HCT116 (cell line): ENCODE measurements around the gene SCG3. TPM values are rescaled to one million over a fixed set of nuclear protein-coding genes. Genes with fewer than 3 reads are reported as not detected.

Source experiments
- ATAC-seq: fragments of 200-7000 bp; cut with Tn5 transposase; 2 replicates; pipeline ENCODE4 v1.9.1; 2020; ENCODE audit warnings: mild to moderate bottlenecking, moderate library complexity
- BruUV-seq: library from RNA; stranded (reverse); fragments of 400-500 nt; replicated peaks from 2 replicates; lab custom pipeline; 2021; lab: Mats Ljungman, UMichigan
- CTCF ChIA-PET: fragments of 300-600 bp; sonication (Branson Sonifier 250); formaldehyde crosslinking; loops from one replicate; lab custom pipeline; 2021; ENCODE audit warnings: antibody characterized with exemption; lab: Charles Lee
- POLR2A ChIA-PET: fragments of 300-600, 350-600 bp; sonication (Branson Sonifier 250); formaldehyde crosslinking; loops from one replicate; lab custom pipeline; 2021; ENCODE audit warnings: antibody characterized with exemption; lab: Charles Lee
- RAD21 ChIA-PET, 2 experiments: fragments of 300-600 bp; sonication (Branson Sonifier 250); formaldehyde crosslinking; loops; one replicate each; lab custom pipeline; 2023; ENCODE audit warnings: low total read pairs in 2 of 2; ENCODE audit not compliant: uncharacterized antibody in 2 of 2, unreplicated experiment in 2 of 2, low non-redundant PET in 1 of 2; lab: Charles Lee
- DNase-seq: peaks from one replicate; pipeline ENCODE4 v3.0.0-alpha.2; 2010; ENCODE audit warnings: low read depth, low spot score
- H2AFZ ChIP-seq: fragments of 200-600 bp; shearing (Covaris generic), sonication (generic); 2 replicates; pipeline ENCODE4 v1.6.1; 2017; ENCODE audit warnings: low read depth, mixed run types, mixed read lengths, antibody characterized with exemption, low read length; ENCODE audit not compliant: poor library complexity, severe bottlenecking
- H3K27ac ChIP-seq: 2 replicates; pipeline ENCODE4 v1.5.1; 2012; ENCODE audit warnings: low read depth, low read length
- H3K27me3 ChIP-seq: fragments of 200-600 bp; sonication (generic); 2 replicates; pipeline ENCODE4 v1.6.1; 2016; ENCODE audit warnings: mixed run types, low read length, mixed read lengths; ENCODE audit not compliant: insufficient read depth
- H3K36me3 ChIP-seq, 2 experiments: fragments of 200-500 bp in 1 of 2; fragments of 200-600 bp in 1 of 2; sonication (Bioruptor generic) in 1 of 2; sonication (generic) in 1 of 2; 2 replicates each; pipeline versions ENCODE4 v1.5.1 to v1.6.1; 2014 to 2016; ENCODE audit warnings: low read length in 2 of 2, inconsistent platforms in 1 of 2, mixed read lengths in 1 of 2, mixed run types in 1 of 2; ENCODE audit not compliant: insufficient read depth in 2 of 2, control insufficient read depth in 1 of 2
- H3K4me1 ChIP-seq, 2 experiments: fragments of 200-600 bp in 1 of 2; sonication (generic) in 1 of 2; 2 replicates each; pipeline versions ENCODE4 v1.5.1 to v1.6.1; 2012 to 2017; ENCODE audit warnings: low read length in 2 of 2, inconsistent platforms in 1 of 2, mild to moderate bottlenecking in 1 of 2, mixed read lengths in 1 of 2, mixed run types in 1 of 2, moderate library complexity in 1 of 2; ENCODE audit not compliant: insufficient read depth in 2 of 2, control insufficient read depth in 1 of 2
- H3K4me2 ChIP-seq: fragments of 200-600 bp; sonication (generic); 2 replicates; pipeline ENCODE4 v1.6.1; 2017; ENCODE audit warnings: mixed run types, low read length, mixed read lengths
- H3K4me3 ChIP-seq, 2 experiments: fragments of 200-600 bp in 1 of 2; sonication (generic) in 1 of 2; replicated peaks in 1 of 2; 2 replicates each; pipeline ENCODE4 v1.5.1; 2011 to 2016; ENCODE audit warnings: low read length in 2 of 2, control low read depth in 1 of 2, low read depth in 1 of 2, mild to moderate bottlenecking in 1 of 2, mixed read lengths in 1 of 2, mixed run types in 1 of 2
- H3K79me2 ChIP-seq: fragments of 200-600 bp; sonication (generic); 2 replicates; pipeline ENCODE4 v1.6.1; 2017; ENCODE audit warnings: mild to moderate bottlenecking, mixed run types, low read length, moderate library complexity, mixed read lengths; ENCODE audit not compliant: insufficient read depth
- H3K9ac ChIP-seq: fragments of 200-600 bp; sonication (generic); 2 replicates; pipeline ENCODE4 v1.6.1; 2016; ENCODE audit warnings: low read length, mixed read lengths
- H3K9me2 ChIP-seq: fragments of 200-600 bp; sonication (generic), shearing (Covaris generic); 2 replicates; pipeline ENCODE4 v1.6.1; 2017; ENCODE audit warnings: mixed run types, mild to moderate bottlenecking, moderate library complexity; ENCODE audit not compliant: insufficient read depth
- H3K9me3 ChIP-seq, 2 experiments: fragments of 200-500 bp in 1 of 2; fragments of 200-600 bp in 1 of 2; sonication (Bioruptor generic) in 1 of 2; sonication (generic) in 1 of 2; 2 replicates each; pipeline ENCODE4 v1.6.1; 2014 to 2017; ENCODE audit warnings: low read length in 2 of 2, mixed read lengths in 2 of 2, inconsistent platforms in 1 of 2, low read depth in 1 of 2, mild to moderate bottlenecking in 1 of 2, mixed run types in 1 of 2, moderate library complexity in 1 of 2; ENCODE audit not compliant: control insufficient read depth in 1 of 2, insufficient read depth in 1 of 2
- H4K20me1 ChIP-seq: fragments of 200-600 bp; sonication (generic), shearing (Covaris generic); 2 replicates; pipeline ENCODE4 v1.6.1; 2017; ENCODE audit warnings: mixed run types, mild to moderate bottlenecking, moderate library complexity; ENCODE audit not compliant: insufficient read depth
- CBX3 ChIP-seq: IDR thresholded peaks from 2 replicates; pipeline ENCODE4 v1.6.1; 2012; ENCODE audit warnings: low read depth
- EZH2 ChIP-seq: fragments of 200-600 bp; sonication (generic); IDR thresholded peaks from 2 replicates; pipeline ENCODE4 v1.6.1; 2017; ENCODE audit warnings: antibody characterized with exemption, mixed run types
- EZH2phosphoT487 ChIP-seq: fragments of 200-600 bp; IDR thresholded peaks from 2 replicates; pipeline ENCODE4 v1.6.1; 2018; ENCODE audit warnings: antibody characterized with exemption, borderline replicate concordance
- FOSL1 ChIP-seq: IDR thresholded peaks from 2 replicates; pipeline ENCODE4 v1.6.1; 2012; ENCODE audit warnings: low read depth
- JUND ChIP-seq: IDR thresholded peaks from 2 replicates; pipeline ENCODE4 v1.6.1; 2012
- POLR2A ChIP-seq: IDR thresholded peaks from 2 replicates; pipeline ENCODE4 v1.7.0; 2011; ENCODE audit warnings: borderline replicate concordance; ENCODE audit not compliant: insufficient read depth, insufficient read length; ENCODE audit errors: extremely low read depth
- POLR2AphosphoS5 ChIP-seq: IDR thresholded peaks from 2 replicates; pipeline ENCODE4 v1.6.1; 2011; ENCODE audit warnings: mild to moderate bottlenecking, low read depth, low read length, moderate library complexity
- RAD21 ChIP-seq: IDR thresholded peaks from 2 replicates; pipeline ENCODE4 v1.6.1; 2012; ENCODE audit warnings: low read depth, mild to moderate bottlenecking
- SIN3A ChIP-seq: IDR thresholded peaks from 2 replicates; pipeline ENCODE4 v1.6.1; 2012; ENCODE audit warnings: low read depth
- SP1 ChIP-seq: IDR thresholded peaks from 2 replicates; pipeline ENCODE4 v1.6.1; 2012; ENCODE audit warnings: low read depth
- SRF ChIP-seq: IDR thresholded peaks from 2 replicates; pipeline ENCODE4 v1.6.1; 2012; ENCODE audit warnings: low read depth
- TCF7L2 ChIP-seq: IDR thresholded peaks from 2 replicates; pipeline ENCODE4 v1.7.0; 2011; ENCODE audit warnings: borderline replicate concordance, inconsistent platforms; ENCODE audit not compliant: insufficient read depth, insufficient read length; ENCODE audit errors: extremely low read depth
- ZFX ChIP-seq: fragments of 450-650 bp; IDR thresholded peaks from 2 replicates; pipeline ENCODE4 v1.6.1; 2017
- intact Hi-C: fragments of 100-400 bp; cut with micrococcal nuclease; formaldehyde crosslinking; loops from 2 replicates; pipeline ENCODE4 v1.10.0; 2022
- total RNA-seq: library from RNA; stranded (reverse); gene quantifications from one replicate; pipeline ENCODE4 v1.2.1, GENCODE V29; 2021; ENCODE audit not compliant: unreplicated experiment
- TF ChIP-seq, protein P1 (sequence below): IDR thresholded peaks from 2 replicates; pipeline ENCODE4 v1.6.1; 2012; ENCODE audit warnings: low read depth
- TF ChIP-seq, protein P2 (sequence below): IDR thresholded peaks from 2 replicates; pipeline ENCODE4 v1.6.1; 2012

Gene SCG3
- total RNA-seq, 1 experiment from 2014 or later: not detected

DNA sequence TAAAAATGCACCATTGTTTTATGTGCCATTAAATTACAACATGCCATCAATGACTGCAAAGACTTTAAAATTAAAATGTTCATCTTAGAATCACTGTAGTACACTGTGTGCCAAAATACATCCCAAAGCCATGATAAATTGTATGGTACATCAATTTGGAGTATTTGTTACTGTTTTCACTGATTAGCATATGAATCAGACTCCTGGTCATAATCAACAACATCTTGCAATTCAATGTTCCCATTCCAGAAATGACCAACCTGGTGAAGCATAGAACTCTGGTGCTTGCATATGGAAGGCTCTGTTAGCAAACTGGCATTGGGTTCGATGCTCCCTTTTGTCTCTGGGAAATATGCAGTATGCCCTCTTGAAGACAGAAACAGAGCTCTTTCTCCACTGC, 33.6 kb downstream of the SCG3 start:
- no peak overlapping the region for H3K27ac ChIP-seq
- no peaks in the 10 kb centered on the region for H3K79me2 ChIP-seq
- no peak overlapping the region for H3K4me3 ChIP-seq
- no peaks in the 10 kb centered on the region for H4K20me1 ChIP-seq
- CTCF ChIA-PET: no interaction called here
- no peak overlapping the region for H2AFZ ChIP-seq
- no peaks in the 10 kb centered on the region for H3K4me1 ChIP-seq
- no peak for DNase-seq
- TF ChIP-seq, protein P1, sequence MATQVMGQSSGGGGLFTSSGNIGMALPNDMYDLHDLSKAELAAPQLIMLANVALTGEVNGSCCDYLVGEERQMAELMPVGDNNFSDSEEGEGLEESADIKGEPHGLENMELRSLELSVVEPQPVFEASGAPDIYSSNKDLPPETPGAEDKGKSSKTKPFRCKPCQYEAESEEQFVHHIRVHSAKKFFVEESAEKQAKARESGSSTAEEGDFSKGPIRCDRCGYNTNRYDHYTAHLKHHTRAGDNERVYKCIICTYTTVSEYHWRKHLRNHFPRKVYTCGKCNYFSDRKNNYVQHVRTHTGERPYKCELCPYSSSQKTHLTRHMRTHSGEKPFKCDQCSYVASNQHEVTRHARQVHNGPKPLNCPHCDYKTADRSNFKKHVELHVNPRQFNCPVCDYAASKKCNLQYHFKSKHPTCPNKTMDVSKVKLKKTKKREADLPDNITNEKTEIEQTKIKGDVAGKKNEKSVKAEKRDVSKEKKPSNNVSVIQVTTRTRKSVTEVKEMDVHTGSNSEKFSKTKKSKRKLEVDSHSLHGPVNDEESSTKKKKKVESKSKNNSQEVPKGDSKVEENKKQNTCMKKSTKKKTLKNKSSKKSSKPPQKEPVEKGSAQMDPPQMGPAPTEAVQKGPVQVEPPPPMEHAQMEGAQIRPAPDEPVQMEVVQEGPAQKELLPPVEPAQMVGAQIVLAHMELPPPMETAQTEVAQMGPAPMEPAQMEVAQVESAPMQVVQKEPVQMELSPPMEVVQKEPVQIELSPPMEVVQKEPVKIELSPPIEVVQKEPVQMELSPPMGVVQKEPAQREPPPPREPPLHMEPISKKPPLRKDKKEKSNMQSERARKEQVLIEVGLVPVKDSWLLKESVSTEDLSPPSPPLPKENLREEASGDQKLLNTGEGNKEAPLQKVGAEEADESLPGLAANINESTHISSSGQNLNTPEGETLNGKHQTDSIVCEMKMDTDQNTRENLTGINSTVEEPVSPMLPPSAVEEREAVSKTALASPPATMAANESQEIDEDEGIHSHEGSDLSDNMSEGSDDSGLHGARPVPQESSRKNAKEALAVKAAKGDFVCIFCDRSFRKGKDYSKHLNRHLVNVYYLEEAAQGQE: no peak
- TF ChIP-seq SP1 (no peak), POLR2A (no peak)
- TF ChIP-seq, protein P2, sequence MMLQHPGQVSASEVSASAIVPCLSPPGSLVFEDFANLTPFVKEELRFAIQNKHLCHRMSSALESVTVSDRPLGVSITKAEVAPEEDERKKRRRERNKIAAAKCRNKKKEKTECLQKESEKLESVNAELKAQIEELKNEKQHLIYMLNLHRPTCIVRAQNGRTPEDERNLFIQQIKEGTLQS: no peak
- TF ChIP-seq, all 23 proteins: peak for 0
- H3K9ac ChIP-seq: no peak overlapping the region
- no TSS peak for BruUV-seq
- H3K36me3 ChIP-seq: no peaks in the 10 kb centered on the region
- H3K27me3 ChIP-seq: no peaks in the 10 kb centered on the region
- no peaks in the 10 kb centered on the region for H3K9me3 ChIP-seq
- H3K4me2 ChIP-seq: no peak overlapping the region
- intact Hi-C loops: no loop called here
- ChIA-PET POLR2A (no interaction called here), RAD21 (no interaction called here)
- H3K9me2 ChIP-seq: no peaks in the 10 kb centered on the region
- no peak for ATAC-seq

DNA sequence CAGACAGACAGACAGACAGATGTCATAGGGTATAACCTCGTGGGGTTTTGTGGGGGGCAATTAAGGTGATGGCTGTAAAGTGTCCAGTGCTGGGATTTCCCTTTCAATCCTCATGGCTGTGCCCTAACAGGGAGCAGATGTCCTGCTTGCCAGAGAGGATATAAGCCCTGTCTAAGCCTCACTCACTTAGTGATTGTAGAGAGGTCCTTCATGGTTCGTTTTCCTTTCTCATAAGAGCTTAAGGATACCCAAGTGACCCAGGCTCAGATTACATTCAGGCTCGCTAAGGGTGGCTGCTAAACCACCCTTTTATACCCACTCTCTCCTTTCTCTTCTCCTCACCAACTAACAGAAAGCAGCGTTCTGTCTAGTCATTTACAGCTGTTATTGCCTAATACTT, 36.9 kb downstream of the SCG3 start:
- Histone ChIP-seq H3K79me2 (no peaks in the 10 kb centered on the region), H3K4me2 (no peak overlapping the region)
- TF ChIP-seq JUND: no peak
- TF ChIP-seq, protein P1: no peak
- no peak for TF ChIP-seq SIN3A
- no peak for TF ChIP-seq EZH2
- no peak for TF ChIP-seq SRF
- TF ChIP-seq POLR2AphosphoS5: no peak
- no peak for TF ChIP-seq CBX3
- no peak for TF ChIP-seq RAD21
- no peak for TF ChIP-seq FOSL1
- no peak for TF ChIP-seq EZH2phosphoT487
- TF ChIP-seq, protein P2: no peak
- TF ChIP-seq SP1: no peak
- TF ChIP-seq ZFX: no peak
- TF ChIP-seq TCF7L2: no peak
- TF ChIP-seq, all 23 proteins: peak for 0
- Histone ChIP-seq H3K9me2 (no peaks in the 10 kb centered on the region), H4K20me1 (no peaks in the 10 kb centered on the region), H3K27me3 (no peaks in the 10 kb centered on the region), H3K36me3 (0 out of 4 replicates have a peak, but pooled peaks cover 0 to under 1% of the 10 kb centered on the region in 2 experiments), H3K27ac (no peak overlapping the region), H3K4me3 (no peak overlapping the region), H2AFZ (no peak overlapping the region), H3K9me3 (no peaks in the 10 kb centered on the region), H3K9ac (no peak overlapping the region), H3K4me1 (no peaks in the 10 kb centered on the region)
- CTCF ChIA-PET: no interaction called here
- ATAC-seq (no peak), DNase-seq (no peak)
- POLR2A ChIA-PET: no interaction called here
- RAD21 ChIA-PET: no interaction called here
- BruUV-seq: no TSS peak
- intact Hi-C loops: no loop called here
